Activated naive CD4-positive, alpha-beta T cell treated with anti-CD3 and anti-CD28 coated beads, Interleukin-2, amount 50 U/mL, for 16 hours (primary cell): ENCODE results near the gene CYTH4.
"Not testable (repeated sequence)": the region's sequence is repeated elsewhere in the genome, so short reads cannot be mapped to it uniquely, and the experiment has no call there.

Experiments used
- DNase-seq: peaks from one replicate; pipeline ENCODE4 v3.0.0-alpha.2; 2020

The CYTH4 gene

DNA sequence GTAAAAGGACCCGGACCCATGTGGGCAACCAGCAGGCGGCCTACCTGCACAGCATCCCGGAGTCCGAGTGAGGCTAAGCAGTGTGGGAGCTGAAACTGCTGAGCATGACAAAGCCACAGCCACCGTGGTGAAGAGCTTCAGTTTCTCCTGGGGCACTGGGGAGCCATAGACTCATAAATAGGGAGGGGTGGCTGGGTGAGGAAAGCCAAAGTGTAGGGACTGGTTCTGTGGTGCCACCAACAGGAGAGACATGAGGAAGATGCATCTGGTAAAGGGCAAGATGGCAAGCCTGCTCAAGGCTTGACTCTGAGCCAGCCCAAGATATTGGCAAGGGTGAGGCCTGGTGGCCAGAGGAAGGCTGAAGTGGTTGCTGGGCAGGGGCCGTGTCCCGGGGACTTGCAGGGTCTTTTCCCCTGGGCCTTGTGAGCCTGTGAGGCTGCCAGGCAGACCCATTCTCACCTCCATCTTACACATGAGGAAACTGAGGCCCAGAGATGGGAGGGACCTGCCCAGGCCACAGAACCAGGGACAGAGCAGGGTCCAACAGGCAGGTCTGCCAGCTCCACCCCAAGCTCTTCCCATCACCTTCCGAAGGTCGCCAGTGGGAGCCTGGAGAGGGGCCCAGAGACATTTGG, 30.4 kb downstream of the CYTH4 start:
- no peak for DNase-seq

DNA sequence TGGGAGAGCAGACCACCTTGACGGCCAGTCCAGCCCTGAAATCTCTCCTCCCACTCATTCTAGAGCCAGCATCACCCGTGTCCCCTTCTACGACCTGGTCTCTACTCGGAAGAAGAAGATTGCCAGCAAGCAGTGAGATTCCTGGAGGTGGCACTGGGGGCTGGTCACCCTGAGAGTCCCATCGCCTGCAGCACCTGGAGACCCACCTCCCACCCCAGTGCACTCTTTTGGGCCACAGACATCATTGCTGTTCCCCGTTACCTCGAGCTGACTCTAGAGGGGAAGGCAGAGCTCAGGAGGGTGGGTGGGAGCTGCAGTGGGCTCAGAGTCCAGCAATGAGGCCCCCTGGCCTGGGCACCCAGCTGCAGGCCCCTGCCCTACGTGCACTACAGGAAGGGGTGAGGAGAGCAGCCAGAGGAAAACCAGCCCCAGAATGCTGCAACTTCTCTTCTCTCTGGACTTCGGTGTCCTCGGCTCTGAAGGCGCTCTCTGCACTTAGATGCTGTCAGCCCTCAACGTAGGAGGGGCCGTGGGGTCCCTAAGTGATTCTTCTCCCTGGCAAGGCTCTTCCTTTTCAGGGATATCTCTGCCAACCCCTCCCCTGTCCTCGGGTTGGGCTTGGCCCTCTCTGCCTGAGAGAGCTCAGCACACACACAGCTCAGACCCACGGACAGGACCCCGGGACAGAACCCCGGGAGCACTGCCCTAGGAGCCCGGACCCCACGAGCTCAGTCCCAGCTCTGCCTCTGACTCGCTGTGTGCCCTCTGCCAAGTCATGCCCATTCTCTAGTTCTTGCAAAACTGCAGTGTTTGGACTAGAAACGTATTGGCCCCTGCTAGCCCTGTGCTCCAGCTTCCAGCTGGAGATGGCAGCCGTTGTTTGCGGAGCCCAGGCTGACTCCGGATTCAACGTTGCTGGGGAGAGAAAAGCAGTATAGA, 31.3 kb downstream of the CYTH4 start:
- DNase-seq = no peak

DNA sequence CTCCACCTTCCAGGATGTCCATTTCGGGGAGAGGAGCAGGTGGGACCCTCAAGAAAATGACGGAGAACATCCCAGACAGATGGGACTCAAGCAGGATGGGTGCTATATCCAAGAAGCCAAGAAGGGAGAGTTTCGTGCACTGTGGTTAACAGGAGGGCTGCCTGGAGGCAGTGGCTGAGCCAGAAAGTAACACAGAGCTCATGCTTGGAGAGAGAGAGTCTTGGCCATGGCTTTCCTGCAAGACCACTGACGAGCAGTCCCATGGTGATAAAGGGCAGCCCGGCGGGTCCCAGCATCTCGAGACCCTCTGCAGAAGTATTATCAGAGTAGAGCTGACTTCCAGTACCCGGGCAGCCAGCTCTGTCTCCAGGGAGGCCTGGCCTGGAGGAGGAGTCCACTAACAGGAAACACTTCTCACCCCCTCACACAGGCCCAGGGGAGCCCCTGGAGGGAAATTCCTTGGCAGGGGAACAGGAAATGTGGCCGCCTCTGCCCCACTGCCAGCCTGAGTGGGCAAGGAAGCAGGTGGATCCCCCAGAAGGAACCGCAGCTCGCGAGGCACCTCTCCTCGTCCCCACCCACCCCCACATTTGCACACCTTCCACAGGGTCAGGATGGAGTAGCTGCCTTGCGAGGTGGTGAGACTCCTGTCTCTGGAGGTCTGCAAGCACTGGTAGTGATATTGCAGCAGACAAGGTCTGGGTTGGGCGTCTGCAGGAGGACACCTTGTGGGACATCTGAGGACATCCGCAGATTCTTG, 32.2 kb downstream of the CYTH4 start:
- DNase-seq = no peak

DNA sequence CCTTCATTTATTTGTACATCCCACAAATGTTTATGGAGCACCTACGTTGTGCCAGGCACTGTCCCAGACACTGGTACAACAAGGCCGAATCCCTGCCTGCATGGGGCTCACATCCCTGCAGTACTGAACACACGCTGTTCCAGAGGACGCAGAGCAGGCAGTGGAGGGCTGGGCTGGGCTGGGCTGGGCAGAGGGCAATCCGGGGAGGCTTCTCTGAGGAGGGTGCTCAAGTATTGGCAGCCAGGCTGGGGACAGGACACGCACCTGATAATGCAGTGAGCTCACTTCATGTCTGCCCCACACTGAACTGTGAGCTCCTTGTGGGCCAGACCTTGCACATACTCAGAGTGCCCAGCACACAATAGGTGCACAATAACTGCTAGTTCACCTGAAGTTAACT, 34.1 kb downstream of the CYTH4 start:
- DNase-seq = no peak

DNA sequence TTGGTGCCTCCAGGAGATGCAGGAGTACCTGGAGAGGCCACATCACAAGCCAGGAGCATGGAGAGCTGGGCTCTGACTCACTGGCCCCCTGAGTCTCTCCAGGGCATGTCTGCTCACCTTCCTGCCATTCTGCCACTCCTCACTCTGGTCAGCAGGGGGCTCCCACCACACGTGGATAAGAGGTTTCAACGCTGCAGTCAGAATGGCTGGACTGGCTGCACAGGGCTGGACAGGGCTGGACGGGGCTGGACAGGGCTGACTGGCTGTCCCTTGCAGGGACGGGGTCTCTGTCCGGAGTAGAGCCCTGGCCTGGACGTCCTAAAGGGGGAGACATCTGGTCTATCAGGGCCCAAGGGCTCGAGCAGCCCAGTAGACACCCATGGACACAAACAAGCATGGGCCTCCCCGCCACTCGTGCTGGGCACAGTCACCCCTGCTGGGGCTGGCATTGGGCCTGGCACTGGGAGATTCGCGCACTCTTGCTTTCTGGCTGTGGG, 34.6 kb downstream of the CYTH4 start:
- peak; percentile 69 for DNase-seq

DNA sequence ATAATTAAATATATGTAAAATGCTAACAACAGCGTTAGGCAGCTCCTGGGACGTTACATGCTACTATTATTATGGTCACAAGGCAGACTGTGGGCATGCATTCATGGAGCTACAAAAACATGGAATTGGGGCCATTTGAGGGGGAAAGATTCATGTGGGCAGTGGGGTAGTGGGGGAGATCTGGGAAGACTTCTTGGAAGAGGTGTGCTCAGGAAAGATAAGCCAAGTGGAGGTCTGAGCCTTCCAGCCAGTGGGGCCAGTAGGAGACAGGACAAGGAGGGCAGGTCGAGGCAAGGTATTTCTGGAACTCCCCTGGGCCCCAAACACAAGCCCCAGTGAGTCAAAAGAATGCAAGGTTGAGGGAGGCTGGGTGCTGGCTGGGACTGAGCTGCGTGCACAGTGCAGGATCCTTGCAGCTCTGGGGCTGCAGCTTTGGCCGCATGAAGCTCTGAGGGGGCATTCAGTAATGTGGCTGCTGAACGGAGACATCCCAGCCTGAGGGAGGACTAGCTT, 35.4 kb downstream of the CYTH4 start:
- no peak for DNase-seq

DNA sequence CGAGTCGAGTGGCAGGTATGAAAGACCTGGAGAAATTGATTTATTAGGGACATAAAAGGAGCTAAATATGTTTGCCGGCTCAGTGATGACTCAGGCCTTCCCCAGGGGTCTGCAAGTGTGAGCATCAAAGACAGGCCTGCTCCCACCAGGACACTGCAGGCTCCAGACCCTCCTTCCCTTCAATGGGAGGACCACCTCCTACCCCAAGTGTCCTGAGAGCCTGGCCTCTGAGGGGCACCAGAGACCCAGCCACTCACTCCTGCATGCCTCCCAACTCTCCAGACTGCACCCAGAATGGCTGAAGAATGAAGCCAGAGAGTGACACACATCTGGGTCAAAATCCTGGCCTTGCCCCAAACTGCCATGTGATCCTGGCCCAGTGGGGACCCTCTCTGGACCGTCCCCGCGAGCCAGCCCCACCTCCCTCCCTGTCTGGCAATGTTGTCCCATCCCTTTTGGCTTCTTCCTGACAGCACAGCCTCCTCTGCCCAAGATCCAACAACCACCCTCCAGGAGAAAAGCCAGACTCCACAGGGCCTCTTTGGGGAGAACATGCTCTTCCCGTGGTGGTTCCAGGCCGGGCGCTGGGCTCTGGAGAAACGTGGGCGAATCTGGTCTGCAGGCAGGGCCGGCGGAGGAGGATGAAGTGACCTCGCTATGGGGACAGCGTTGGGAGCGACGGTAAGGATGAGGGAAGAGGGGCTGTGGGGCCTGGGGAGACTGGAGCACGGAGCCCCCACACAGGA, 36.2 kb downstream of the CYTH4 start:
- DNase-seq = no peak

DNA sequence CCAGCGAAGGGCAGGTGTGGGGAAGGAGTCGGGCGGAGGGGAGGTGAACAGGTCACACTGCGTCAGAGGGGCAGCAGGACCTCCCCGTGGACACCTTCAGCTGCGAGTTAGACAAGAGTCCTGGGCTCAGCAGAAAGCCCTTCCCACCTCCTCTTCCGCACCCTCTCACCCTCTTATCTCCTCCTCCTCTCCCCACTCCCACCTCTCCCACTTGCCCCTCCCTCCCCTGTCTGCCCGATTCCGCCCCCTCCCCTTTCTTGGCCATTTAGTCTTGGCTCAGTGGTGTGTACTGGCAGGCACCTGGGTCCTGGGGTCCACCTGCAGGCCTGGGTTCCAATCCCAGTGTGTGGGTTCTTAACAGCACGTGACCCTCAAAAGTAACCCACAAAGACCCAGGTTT, 37.2 kb downstream of the CYTH4 start:
- no peak for DNase-seq

DNA sequence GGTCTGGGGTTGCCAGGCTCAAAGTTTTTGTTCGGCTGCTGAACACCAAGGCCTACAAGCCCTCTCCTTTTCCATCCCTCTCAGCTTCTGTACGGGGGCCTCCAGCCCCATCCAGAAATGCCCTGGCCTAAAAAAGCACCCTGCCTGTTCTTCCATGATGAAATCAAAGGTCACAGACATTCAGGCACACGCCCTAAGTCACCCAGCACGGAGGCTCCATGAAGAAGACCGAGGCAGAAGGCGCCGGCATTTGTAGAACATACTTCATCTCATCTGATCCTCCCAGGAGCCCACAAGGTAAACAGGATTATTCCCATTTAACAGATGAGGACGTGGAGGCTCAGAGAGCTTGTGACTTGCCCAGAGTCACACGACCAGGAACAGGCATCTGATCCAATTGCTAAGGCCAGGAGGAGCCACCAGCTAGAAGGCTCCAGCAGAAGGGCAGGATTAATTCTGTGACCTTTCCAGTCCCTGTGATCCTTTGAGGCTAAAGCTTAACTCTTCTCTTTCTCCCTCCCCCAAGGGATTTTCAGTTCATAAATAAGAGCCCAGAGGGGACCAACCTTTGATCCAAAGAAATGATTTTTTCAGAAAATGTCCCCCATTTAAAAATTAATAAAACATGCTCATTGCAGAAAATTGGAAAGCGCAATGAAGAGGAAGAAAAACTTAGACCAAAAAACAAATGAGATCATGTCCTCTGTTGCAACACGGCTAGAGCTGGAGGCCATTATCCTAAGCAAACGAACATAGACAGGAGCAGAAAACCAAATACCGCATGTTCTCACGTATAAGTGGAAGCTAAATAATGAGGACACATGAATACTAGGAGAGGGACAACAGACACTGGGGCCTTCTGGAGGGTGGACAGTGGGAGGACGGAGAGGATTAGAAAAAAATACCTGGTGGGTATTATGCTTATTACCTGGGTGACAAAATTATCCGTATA, 38.7 kb downstream of the CYTH4 start:
- no peak for DNase-seq

DNA sequence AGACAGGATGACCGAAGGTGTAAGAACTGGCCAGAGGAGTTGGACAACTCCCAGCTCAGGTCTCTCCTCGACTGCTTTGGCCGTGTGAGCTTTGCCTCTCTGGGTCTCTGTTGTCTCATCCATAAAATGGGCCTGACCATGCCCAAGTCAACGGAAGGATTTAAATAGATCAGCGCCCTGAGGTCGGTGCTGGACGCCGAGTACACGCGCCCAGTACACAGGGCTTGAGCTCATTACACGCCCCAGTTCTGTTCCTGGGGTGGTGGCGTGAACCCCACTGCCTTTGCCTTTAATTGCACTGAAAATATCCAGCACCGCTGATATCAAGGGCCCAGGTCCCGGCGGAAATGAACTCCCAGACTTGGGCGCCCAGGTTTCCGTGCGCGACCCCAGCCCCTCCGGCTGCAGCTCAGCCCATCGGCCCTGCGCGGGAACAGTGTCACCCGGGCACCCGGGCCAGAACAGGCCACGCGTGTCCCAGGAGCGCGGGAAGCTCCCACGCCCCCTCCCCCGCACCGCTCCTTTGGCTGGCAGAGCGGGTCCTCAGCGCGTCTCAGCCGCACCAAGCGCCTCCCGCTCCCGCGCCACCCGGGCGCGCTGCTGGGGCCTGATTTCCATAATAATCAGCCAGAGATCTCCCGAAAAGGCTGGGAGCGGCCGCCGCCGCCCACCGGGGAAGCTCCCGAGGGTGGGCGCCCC, 42.2 kb downstream of the CYTH4 start:
- no peak for DNase-seq

DNA sequence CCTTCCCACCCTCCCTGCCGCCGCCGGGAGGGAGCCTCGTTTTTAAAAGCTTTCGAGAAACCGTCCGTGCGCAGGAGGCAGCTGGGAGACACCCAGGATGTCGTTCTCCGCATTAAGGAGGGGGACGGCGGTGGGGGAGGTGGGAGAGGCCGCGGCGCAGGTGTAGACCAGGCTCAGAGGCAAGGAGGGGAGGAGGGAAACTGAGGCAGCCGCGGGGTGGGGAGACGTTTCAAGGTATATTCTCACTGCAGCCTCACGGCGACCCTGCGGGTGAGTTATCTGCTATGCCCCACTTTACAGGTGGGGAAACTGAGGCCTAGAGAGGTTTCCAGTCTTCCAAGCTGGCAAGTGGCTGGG, 42.7 kb downstream of the CYTH4 start:
- no peak for DNase-seq

DNA sequence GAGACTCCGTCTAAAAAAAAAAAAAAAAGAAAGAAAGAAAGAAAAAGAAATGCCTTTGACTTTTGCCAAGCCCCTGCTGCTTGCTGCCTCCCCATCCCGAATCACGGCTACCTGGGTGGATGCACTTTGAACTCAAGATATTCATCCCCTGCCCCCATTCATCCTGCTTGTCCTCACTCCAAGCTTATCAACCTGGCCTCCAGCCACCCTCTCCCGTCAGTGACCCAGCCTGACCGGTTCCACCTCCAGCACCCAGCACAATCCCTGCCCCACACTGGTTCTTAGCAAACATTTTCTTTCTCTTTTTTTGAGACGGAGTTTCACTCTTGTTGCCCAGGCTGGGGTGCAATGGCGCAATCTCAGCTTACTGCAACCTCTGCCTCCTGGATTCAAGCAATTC, 44.4 kb downstream of the CYTH4 start:
- no peak for DNase-seq

DNA sequence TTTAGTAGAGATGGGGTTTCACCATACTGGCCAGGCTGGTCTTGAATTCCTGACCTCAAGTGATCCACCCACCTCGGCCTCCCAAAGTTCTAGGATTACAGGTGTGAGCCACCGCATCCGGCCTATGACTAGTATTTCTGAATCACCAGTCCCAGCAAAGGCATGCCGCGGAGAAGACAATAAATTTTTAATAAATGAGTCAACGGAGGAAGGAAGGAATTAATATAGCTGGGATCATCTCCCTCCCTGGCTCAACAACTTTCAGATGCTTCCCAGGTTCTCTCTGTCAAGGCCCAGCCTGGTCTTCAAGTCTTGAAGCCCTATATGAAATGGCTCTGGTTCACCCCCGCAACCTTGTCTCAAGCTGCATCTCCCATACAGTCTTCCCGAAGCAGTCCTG, 45.7 kb downstream of the CYTH4 start:
- no peak for DNase-seq

DNA sequence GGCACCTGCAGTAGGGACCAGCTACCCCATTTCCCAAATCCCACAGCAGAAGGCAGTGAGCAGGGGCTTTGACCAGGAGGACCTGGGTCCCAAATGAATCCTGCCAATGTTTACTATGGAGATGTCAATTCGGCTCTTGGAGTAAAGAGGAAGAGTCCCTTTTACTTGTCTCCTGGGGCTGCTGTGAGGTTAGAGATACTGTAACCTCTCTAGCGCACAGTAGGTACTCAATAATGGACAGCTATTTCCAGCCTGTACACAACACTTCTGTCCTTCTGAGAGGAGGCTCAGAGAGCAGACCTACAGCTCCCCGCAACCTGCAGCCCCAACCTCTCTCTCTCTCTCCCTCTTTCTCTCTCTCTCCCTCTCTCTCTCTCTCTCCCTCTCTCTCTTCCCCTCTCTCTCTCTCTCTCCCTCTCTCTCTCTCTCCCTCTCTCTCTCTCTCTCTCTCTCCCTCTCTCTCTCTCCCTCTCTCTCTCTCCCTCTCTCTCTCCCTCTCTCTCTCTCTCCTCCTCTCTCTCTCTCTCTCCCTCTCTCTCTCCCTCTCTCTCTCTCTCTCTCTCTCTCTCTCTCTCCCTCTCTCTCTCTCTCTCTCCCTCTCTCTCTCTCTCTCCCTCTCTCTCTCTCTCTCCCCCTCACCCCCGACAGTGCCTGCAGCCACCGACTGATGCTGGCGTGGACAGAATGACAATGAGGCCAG, 46.4 kb downstream of the CYTH4 start:
- not testable (repeated sequence) for DNase-seq

DNA sequence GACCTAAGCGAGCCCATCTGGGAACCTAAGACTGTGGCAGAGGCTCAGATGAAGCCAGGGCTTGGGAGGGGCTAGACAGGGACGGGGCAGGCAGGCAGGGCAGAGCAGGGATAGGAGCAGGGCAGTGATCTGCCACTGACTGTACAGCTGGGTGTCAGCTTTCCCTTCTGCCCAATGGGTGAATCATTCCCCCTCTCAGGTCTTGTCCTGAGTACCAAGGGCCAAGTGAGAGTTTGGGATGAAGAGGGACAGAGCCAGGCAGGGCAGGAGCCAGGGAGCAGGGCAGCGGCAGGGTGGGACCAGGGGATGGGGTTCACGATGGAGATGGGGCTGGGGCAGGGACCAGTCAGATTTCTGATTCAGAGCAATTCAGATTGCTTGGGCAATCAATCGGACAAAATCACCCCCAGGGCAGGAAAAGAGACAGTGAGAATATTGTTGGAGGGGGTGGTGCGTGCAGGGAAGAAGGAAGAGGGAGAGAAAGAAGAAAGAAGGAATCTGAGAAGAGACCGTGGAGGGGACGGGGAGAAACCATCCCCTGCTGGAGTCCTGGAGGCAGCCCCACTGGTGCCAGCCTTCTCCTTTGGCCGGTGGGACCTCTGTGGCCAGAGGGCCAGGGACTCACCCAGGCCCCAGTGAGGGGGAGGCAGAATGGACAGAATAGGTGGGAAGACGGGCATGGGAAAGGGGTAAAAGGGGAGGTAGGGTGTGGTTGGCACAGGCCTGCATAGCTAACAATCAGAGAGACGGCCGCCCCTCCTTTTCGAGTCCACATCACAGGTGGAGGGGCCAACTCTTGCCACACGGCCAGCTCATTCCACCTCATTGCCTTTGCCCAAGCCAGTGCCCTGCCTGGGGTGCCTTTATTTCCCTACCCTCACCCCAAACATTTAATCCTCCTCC, 47.2 kb downstream of the CYTH4 start:
- DNase-seq = no peak

DNA sequence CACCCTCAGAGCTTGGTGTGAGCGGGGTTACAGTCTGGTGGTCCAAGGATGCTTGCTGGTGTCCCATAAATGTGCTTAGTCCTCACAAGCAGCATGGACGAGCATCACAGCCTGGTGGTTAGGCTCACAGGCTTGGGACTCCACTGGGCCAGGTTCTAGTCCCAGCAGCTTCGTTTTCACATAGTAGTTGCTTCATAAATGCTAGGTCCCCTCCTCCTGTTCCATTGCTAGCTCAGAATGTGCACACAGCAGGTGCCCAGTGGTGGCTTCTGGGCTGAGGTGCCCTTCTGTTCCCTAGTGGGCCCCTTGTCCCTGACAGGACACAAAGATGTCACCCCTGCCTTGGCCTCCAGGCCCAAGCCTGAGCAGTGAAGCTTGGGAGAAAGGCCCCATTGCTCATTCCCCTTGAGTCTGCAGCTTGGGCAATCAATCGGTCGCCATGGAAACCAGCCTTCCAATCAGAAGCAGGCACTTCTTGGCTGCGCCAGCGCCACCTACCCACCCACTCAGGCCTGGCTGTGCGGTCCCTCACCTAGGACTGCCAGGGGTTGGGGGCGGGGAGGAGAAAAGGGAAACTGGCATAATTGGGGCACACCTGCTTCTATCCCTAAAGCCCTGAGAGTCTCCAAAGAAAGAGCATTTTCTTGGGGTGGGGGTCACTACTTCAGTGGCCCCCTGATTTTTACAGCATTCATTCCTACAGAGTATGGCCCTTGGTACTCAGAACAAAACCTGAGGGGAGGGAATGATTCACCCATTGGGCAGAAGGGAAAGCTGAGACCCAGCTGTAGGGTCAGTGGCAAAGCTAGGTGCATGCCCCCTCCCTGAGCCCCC, 48.1 kb downstream of the CYTH4 start:
- no peak for DNase-seq

DNA sequence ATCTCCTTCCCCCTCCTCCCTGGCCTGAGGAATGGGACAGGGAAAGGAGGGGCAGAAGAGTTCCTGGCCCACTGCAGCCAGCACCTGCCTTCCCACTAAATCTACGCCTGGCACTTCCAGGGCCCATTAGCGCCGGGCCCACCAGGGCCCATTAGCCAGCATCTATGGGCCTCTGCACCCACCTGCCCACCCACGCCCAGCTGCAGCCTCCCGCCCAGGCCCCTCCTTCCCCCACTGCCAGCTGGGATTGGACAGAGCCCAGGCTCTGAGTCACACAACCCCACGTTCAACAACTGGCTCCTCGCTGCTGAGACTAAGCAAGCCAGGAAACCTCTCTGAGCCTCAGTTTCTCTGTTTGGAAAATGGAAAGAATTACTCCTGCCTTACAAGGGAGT, 48.7 kb downstream of the CYTH4 start:
- DNase-seq = no peak
